Cardiac muscle cell (in vitro differentiated cells and primary cell): ENCODE measurements around the gene HNRNPF. TPM values are rescaled to one million over a fixed set of nuclear protein-coding genes. Genes with fewer than 3 reads are reported as not detected.

ENCODE experiments used
- DNase-seq, 2 donors: peaks; one replicate each; pipeline versions ENCODE4 v3.0.0 to v3.0.0-alpha.2; 2010 to 2017; ENCODE audit warnings: low read depth in 1 of 2, low spot score in 1 of 2
- H3K27ac ChIP-seq: fragments of 200-600 bp; sonication (generic); 2 replicates; pipeline ENCODE4 v1.5.1; 2016
- H3K27me3 ChIP-seq: fragments of 200-600 bp; sonication (generic); 2 replicates; pipeline ENCODE4 v1.6.0; 2016; ENCODE audit warnings: control low read depth
- H3K36me3 ChIP-seq: fragments of 200-600 bp; sonication (generic); 2 replicates; pipeline ENCODE4 v1.5.1; 2016; ENCODE audit warnings: control low read depth
- H3K4me1 ChIP-seq: fragments of 200-600 bp; sonication (generic); 2 replicates; pipeline ENCODE4 v1.8.1; 2017; ENCODE audit warnings: low read depth, mild to moderate bottlenecking, mixed run types
- H3K4me3 ChIP-seq: fragments of 200-600 bp; sonication (generic); 2 replicates; pipeline ENCODE4 v1.5.1; 2016; ENCODE audit warnings: mild to moderate bottlenecking
- H3K9me3 ChIP-seq: fragments of 200-600 bp; sonication (generic); 2 replicates; pipeline ENCODE4 v1.5.1; 2017; ENCODE audit warnings: low read depth, mild to moderate bottlenecking, control low read depth
- polyA plus RNA-seq: library from polyadenylated mRNA; unstranded; fragments of >200 nt; fragmentation: Nextera tagmentation; extraction: Ambion mirVana; gene quantifications from 2 replicates; pipeline ENCODE4 v1.2.1, GENCODE V29; 2016
- total RNA-seq: library from RNA; depleted of rRNA; stranded (reverse); fragments of >200 nt; gene quantifications from 2 replicates; pipeline ENCODE4 v1.2.3, GENCODE V29; 2016
- TF ChIP-seq, protein P1 (sequence below): IDR thresholded peaks from 2 replicates; pipeline ENCODE4 v1.5.1; 2012; ENCODE audit warnings: low read depth, mild to moderate bottlenecking, low read length

Gene HNRNPF
- total and polyA plus RNA-seq, 2 experiments from 2014 or later = 111 to 180 TPM

DNA sequence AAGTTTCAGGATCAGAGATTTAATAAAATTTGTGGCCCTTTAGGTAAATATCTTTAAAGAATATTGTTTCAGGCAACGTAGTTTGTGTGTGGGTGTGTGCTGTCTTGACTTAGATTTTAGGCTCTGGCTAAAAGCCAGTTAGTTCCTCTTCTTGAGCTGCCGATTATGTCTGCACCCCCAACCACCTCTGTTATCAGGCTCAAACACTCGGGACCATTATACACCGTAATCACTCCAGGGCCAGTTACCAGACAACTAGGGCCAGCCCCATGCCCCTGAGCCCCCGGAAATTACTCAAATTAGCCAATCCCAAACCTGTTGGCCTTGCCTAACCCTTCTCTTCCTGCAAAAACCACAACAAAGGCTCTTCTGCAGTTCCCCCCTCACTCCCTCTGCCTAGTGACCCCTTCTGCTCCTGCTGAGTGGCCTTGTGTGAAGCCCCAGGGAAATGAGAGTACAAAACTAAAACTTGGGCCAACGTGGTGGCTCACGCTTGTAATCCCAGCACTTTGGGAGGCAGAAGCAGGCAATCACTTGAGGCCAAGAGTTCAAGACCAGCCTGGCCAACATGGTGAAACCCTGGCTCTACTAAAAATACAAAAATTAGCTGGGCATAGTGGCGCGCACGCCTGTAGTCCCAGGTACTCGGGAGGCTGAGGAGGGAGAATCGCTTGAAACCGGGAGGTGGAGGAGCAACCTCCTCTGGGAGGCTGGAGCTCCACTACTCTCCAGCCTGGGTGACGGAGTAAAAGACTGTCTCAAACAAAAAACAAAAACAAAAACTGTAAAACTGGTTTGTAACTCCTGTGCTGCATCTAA is 9.2 kb upstream of the HNRNPF start:
- no peaks in the 10 kb centered on the region for H3K27me3 ChIP-seq
- H3K27ac ChIP-seq = no peak overlapping the region
- H3K4me3 ChIP-seq = no peak overlapping the region
- TF ChIP-seq, protein P1, sequence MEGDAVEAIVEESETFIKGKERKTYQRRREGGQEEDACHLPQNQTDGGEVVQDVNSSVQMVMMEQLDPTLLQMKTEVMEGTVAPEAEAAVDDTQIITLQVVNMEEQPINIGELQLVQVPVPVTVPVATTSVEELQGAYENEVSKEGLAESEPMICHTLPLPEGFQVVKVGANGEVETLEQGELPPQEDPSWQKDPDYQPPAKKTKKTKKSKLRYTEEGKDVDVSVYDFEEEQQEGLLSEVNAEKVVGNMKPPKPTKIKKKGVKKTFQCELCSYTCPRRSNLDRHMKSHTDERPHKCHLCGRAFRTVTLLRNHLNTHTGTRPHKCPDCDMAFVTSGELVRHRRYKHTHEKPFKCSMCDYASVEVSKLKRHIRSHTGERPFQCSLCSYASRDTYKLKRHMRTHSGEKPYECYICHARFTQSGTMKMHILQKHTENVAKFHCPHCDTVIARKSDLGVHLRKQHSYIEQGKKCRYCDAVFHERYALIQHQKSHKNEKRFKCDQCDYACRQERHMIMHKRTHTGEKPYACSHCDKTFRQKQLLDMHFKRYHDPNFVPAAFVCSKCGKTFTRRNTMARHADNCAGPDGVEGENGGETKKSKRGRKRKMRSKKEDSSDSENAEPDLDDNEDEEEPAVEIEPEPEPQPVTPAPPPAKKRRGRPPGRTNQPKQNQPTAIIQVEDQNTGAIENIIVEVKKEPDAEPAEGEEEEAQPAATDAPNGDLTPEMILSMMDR = no peak
- no peaks in the 10 kb centered on the region for H3K4me1 ChIP-seq
- peak in 1 of 2 donors; percentile 31 for DNase-seq
- no peaks in the 10 kb centered on the region for H3K36me3 ChIP-seq
- no peaks in the 10 kb centered on the region for H3K9me3 ChIP-seq

- TF ChIP-seq, protein P1 = no peak
- DNase-seq = no peak
- H3K36me3 ChIP-seq = no peaks in the 10 kb centered on the region
- no peaks in the 10 kb centered on the region for H3K4me1 ChIP-seq
- no peaks in the 10 kb centered on the region for H3K27me3 ChIP-seq
- H3K9me3 ChIP-seq = no peaks in the 10 kb centered on the region
- H3K4me3 ChIP-seq = no peak overlapping the region
- no peak overlapping the region for H3K27ac ChIP-seq
Measured at GRCh38 chr10:43415544-43415943, 6.6 kb upstream of the HNRNPF start.

DNA sequence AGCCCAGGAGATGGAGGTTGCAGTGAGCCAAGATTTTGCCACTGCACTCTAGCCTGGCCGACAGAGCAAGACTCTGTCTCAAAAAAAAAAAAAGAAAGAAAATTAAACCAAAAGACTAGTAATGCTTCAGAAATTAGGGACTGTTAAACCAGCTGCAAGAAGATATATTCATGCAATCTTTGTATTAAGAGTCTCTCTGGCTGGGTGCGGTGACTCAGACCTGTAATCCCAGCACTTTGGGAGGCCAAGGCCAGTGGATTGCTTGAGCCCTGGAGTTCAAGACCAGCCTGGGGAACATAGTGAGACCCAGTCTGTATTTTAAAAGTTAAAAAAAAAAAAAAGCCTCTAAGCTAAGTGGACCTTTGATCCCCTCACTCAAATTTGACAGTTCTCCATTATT is 2.5 kb upstream of the HNRNPF start:
- Histone ChIP-seq H3K36me3 (no peaks in the 10 kb centered on the region), H3K4me3 (no peak overlapping the region), H3K9me3 (no peaks in the 10 kb centered on the region), H3K27me3 (no peaks in the 10 kb centered on the region), H3K27ac (no peak overlapping the region), H3K4me1 (no peaks in the 10 kb centered on the region)
- no peak for DNase-seq
- TF ChIP-seq, protein P1 = no peak

GRCh38 chr10:43410345-43410744 is 1.4 kb upstream of the HNRNPF start:
- Histone ChIP-seq H3K27ac (no peak overlapping the region), H3K27me3 (no peaks in the 10 kb centered on the region), H3K4me1 (peaks cover 4% of the 10 kb centered on the region), H3K9me3 (no peaks in the 10 kb centered on the region), H3K4me3 (no peak overlapping the region), H3K36me3 (no peaks in the 10 kb centered on the region)
- no peak for DNase-seq
- TF ChIP-seq, protein P1 = no peak

- peak overlapping the region; percentile 77 for H3K4me3 ChIP-seq
- peaks cover 4% of the 10 kb centered on the region for H3K4me1 ChIP-seq
- H3K27me3 ChIP-seq = no peaks in the 10 kb centered on the region
- no peaks in the 10 kb centered on the region for H3K9me3 ChIP-seq
- TF ChIP-seq, protein P1 = no peak
- no peaks in the 10 kb centered on the region for H3K36me3 ChIP-seq
- DNase-seq = peak in 1 of 2 donors; percentile 32
- H3K27ac ChIP-seq = peak overlapping the region; percentile 89
Measured at GRCh38 chr10:43409385-43410109, 561 bp upstream of the HNRNPF start.
